Measurements from ENCODE around the gene TBL1X. TPM values are rescaled to one million over a fixed set of nuclear protein-coding genes. Genes with fewer than 3 reads are reported as not detected.

Gene TBL1X
- total and polyA plus RNA-seq, 10 of the 15 experiments (the other 5 are each of a cell fraction or from before 2014, with no cell fraction given), result 4.4 to 26.3 (median 10.6) TPM

DNA sequence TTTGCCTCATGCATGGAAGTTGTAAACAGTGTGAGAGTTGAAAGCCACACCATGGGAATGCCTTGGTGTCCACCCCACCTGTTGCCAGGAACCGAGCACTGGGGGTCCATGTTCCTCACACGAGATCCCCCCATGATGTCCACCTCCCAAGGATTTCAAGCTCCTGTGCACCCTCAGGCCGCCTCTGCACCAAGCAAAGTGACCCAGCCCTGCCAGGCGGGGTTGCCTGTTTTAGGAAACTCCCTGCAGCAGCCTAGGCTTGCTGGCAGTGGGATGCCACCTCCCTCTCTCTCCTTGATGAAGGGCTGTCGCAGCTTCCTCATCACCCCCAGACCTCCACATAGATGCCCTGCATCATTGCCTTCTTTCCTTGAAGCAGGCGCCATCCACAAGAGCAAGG, 218.0 kb downstream of the TBL1X start:
- Histone ChIP-seq H3K4me1 (ENCODE audit: control insufficient read depth, insufficient read depth, low read length) (peaks cover 5% of the 10 kb centered on the region; the same call in 1 of the 2 replicates), H3K36me3 (ENCODE audit: control insufficient read depth in 2 of 2, insufficient read depth in 2 of 2, low read length in 1 of 2) (no peaks in the 10 kb centered on the region; a peak in 1 of 4 replicates), H3K9ac (ENCODE audit: control insufficient read depth, insufficient read depth, low read length) (no peak overlapping the region), H3K79me2 (ENCODE audit: control insufficient read depth, insufficient read depth, low read length) (no peaks in the 10 kb centered on the region), H3K9me3 (replicated peaks; ENCODE audit: control insufficient read depth, insufficient read depth, low read length) (peaks cover 3% of the 10 kb centered on the region; the same call in 2 of the 3 replicates), H3K27ac (ENCODE audit: control insufficient read depth, insufficient read depth) (no peak overlapping the region), H3K4me3 (no peak overlapping the region), H4K20me1 (ENCODE audit: control insufficient read depth, insufficient read depth) (no peaks in the 10 kb centered on the region), H3K27me3 (replicated peaks in 1 of 2; ENCODE audit: control insufficient read depth in 2 of 2, insufficient read depth in 2 of 2, low read length in 1 of 2) (no peaks in the 10 kb centered on the region), H3K4me2 (ENCODE audit: control insufficient read depth, insufficient read depth) (no peak overlapping the region), H2AFZ (ENCODE audit: control insufficient read depth, low read depth, low read length) (no peak overlapping the region)
- no TSS peak for BruUV-seq (replicated peaks)
- FAIRE-seq (no peak), ATAC-seq (no peak), DNase-seq (ENCODE audit: low read depth, low spot score) (no peak)
- SMC1A ChIA-PET (ENCODE audit: uncharacterized antibody, unreplicated experiment), result interaction anchor here (1.2 kb wide), 1 partner anchor 29 kb away, joined by 3 read pairs; no protein-coding TSS in a partner anchor
- RAD21 ChIA-PET (ENCODE audit: unreplicated experiment), result no interaction called here
- CTCF ChIA-PET, result no interaction called here
- no peak for TF ChIP-seq ZBTB33 (IDR thresholded peaks at IDR 0.05)
- no peak for TF ChIP-seq NFYA (IDR thresholded peaks at IDR 0.05; ENCODE audit: borderline replicate concordance, low read depth, low read length)
- TF ChIP-seq JUNB (IDR thresholded peaks at IDR 0.05), result no peak
- no peak for TF ChIP-seq STAT3 (IDR thresholded peaks at IDR 0.05; ENCODE audit: low read depth, low read length)
- TF ChIP-seq, protein P1, sequence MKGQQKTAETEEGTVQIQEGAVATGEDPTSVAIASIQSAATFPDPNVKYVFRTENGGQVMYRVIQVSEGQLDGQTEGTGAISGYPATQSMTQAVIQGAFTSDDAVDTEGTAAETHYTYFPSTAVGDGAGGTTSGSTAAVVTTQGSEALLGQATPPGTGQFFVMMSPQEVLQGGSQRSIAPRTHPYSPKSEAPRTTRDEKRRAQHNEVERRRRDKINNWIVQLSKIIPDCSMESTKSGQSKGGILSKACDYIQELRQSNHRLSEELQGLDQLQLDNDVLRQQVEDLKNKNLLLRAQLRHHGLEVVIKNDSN (IDR thresholded peaks at IDR 0.05; ENCODE audit: borderline replicate concordance, extremely low read length, insufficient read depth, low read depth, low read length), result no peak
- TF ChIP-seq FOXM1 (IDR thresholded peaks at IDR 0.05; ENCODE audit: low read depth, low read length), result no peak
- TF ChIP-seq WRNIP1 (IDR thresholded peaks at IDR 0.05; ENCODE audit: borderline replicate concordance, low read depth, low read length), result no peak
- no peak for TF ChIP-seq KAT2A (conservative IDR thresholded peaks at IDR 0.05; ENCODE audit: control insufficient read depth, low read depth, low read length)
- in situ Hi-C loops (cut with MboI) (no loop called here), intact Hi-C loops (cut with micrococcal nuclease; ENCODE audit: unreplicated experiment) (no loop called here)
- 56% methylated on average over 6 of the region's 6 CpGs for WGBS (ENCODE audit: insufficient coverage, insufficient replicate concordance, low lambda C conversion rate, missing lambda C conversion rate)
- POLR2A ChIA-PET, result no interaction called here

Measured in GM12878 (cell line).